ENCODE results near the gene LRCH1. TPM values are rescaled to one million over a fixed set of nuclear protein-coding genes. Genes with fewer than 3 reads are reported as not detected.

The LRCH1 gene
- total RNA-seq, 4 donors from 2014 or later, result 5.2 to 30.7 (median 17.1) TPM

DNA sequence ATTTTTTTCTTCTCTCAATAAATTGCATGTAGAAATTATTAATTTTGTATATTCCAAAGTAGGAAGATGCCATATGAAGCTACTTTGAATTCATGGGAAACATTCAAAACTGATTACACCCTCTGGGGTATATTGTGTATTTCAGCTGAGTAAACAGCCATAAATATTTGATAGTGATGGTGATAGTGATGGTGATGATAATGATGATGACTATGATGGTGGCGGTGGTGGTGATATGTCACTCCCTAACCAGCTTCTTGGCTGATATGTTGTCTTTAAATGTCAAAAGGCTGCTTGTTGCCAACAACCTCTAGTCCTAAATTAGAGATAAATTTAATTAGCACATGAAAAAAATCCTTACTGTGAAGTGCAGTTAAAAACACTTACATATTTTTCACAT, 102.0 kb downstream of the LRCH1 start:
- intact Hi-C loops (cut with DNase I; ENCODE audit: low total_unique reads) (no loop called here), in situ Hi-C loops (cut with MboI; ENCODE audit: low pct_ligation_motif_present in 1 of 4, low pct_unique_long_range_greater_than_20kb in 1 of 4, low sequenced_read_pairs in 3 of 4) (no loop called here)
- no peak for DNase-seq
- TF ChIP-seq POLR2A (IDR thresholded peaks at IDR 0.05) (no peak), CTCF (IDR thresholded peaks at IDR 0.05) (no peak), POLR2AphosphoS5 (IDR thresholded peaks at IDR 0.05) (no peak), EP300 (IDR thresholded peaks at IDR 0.05; ENCODE audit: low read depth) (no peak)
- Histone ChIP-seq H3K27ac (peak overlapping the region; percentile 74 to 82 (median 80)), H3K9me3 (no peaks in the 10 kb centered on the region), H3K4me3 (no peak overlapping the region), H3K36me3 (no peaks in the 10 kb centered on the region), H3K4me1 (peaks cover 15 to 46% (median 22%) of the 10 kb centered on the region in 4 donors), H3K27me3 (no peaks in the 10 kb centered on the region)
- 35 to 53% methylated on average over 1 of the region's 1 CpG for WGBS, 2 donors (ENCODE audit: low coverage in 1 of 2)

DNA sequence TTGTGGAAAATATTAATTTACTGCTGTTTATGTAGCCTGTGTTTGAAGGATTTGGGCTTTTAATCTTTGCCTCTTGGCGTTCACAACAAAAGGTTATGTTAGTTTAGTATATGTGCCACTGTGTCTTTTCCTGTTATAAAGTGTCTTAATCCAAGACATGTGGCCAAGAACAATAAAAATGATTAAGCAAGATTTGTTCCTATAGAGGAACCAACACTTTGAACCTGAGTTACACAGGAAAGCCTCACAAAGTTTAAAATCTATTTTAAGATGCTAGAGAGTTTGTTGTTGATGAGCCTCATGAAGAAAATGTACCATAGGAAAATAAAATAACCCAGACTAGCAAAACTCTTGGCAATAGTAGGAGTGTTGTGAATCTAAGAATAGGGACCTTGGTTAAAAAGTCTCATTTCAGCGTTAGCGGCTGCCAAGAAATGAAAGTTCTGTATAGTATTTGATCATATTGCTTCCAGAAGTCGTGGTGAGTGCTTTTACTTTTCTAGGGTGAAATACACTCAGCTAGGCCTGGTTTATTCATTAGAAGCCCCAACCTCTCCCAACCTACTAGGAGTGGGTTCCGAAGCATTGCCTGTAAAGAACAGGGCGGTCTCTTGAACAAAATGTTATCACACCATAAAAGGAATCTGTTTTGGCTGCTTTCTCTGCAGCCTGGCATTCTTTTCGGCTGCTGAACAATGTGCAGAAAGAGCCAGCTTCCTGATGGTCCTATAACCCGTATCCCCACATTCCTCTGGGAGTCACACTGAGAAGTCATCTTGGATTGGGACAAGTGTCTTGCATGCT, 102.6 kb downstream of the LRCH1 start:
- H3K36me3 ChIP-seq, result no peaks in the 10 kb centered on the region
- in situ Hi-C loops (cut with MboI; ENCODE audit: low pct_ligation_motif_present in 1 of 4, low pct_unique_long_range_greater_than_20kb in 1 of 4, low sequenced_read_pairs in 3 of 4) (no loop called here), intact Hi-C loops (cut with DNase I; ENCODE audit: low total_unique reads) (no loop called here)
- no peaks in the 10 kb centered on the region for H3K27me3 ChIP-seq
- peaks cover 18 to 52% (median 27%) of the 10 kb centered on the region in 4 donors for H3K4me1 ChIP-seq
- no peaks in the 10 kb centered on the region for H3K9me3 ChIP-seq
- DNase-seq, result no peak
- H3K4me3 ChIP-seq, result no peak overlapping the region
- TF ChIP-seq POLR2A (IDR thresholded peaks at IDR 0.05), result no peak
- TF ChIP-seq POLR2AphosphoS5 (IDR thresholded peaks at IDR 0.05), result peak; percentile 19 to 63 (median 63)
- no peak for TF ChIP-seq CTCF (IDR thresholded peaks at IDR 0.05)
- peak; percentile 31 for TF ChIP-seq EP300 (IDR thresholded peaks at IDR 0.05; ENCODE audit: low read depth)
- peak overlapping the region; percentile 74 to 82 (median 80) for H3K27ac ChIP-seq
- WGBS, 2 donors (ENCODE audit: low coverage in 1 of 2), result 20 to 21% methylated on average over 8 of the region's 8 CpGs

DNA sequence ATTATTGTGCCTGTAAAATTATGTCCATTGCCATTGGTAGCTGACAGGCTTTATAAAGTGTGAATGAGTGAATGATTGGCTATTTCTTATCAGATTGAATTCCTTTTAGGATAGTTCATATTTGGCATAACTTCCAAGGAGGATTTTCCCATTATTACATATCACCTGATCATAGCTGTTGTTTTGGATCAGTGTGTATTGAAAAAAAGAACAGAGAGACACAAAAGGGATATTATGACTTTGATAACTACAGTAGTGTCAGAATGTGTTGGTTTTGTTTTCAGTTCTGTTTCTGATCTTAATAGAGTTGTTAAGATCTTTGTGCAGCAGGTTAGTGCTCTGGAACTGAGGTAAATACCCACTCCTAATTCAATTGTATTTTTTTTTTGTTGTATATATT, 103.8 kb downstream of the LRCH1 start:
- intact Hi-C loops (cut with DNase I; ENCODE audit: low total_unique reads), result no loop called here
- no peaks in the 10 kb centered on the region for H3K36me3 ChIP-seq
- no peaks in the 10 kb centered on the region for H3K27me3 ChIP-seq
- no peak overlapping the region for H3K4me3 ChIP-seq
- H3K4me1 ChIP-seq, result peaks cover 22 to 63% (median 32%) of the 10 kb centered on the region in 4 donors
- TF ChIP-seq EP300 (IDR thresholded peaks at IDR 0.05; ENCODE audit: low read depth), result no peak
- TF ChIP-seq POLR2AphosphoS5 (IDR thresholded peaks at IDR 0.05), result no peak
- TF ChIP-seq CTCF (IDR thresholded peaks at IDR 0.05), result no peak
- no peak for TF ChIP-seq POLR2A (IDR thresholded peaks at IDR 0.05)
- no peak for DNase-seq
- H3K27ac ChIP-seq, result peak overlapping the region; percentile 74 to 82 (median 80)
- H3K9me3 ChIP-seq, result no peaks in the 10 kb centered on the region
- in situ Hi-C loops (cut with MboI; ENCODE audit: low pct_ligation_motif_present in 1 of 4, low pct_unique_long_range_greater_than_20kb in 1 of 4, low sequenced_read_pairs in 3 of 4), result no loop called here

- 62 to 69% methylated on average over 3 to 6 of the region's 6 CpGs for WGBS, 2 donors (ENCODE audit: low coverage in 1 of 2)
- in situ Hi-C loops (cut with MboI; ENCODE audit: low pct_ligation_motif_present in 1 of 4, low pct_unique_long_range_greater_than_20kb in 1 of 4, low sequenced_read_pairs in 3 of 4) (no loop called here), intact Hi-C loops (cut with DNase I; ENCODE audit: low total_unique reads) (no loop called here)
- TF ChIP-seq CTCF (IDR thresholded peaks at IDR 0.05) (no peak), EP300 (IDR thresholded peaks at IDR 0.05; ENCODE audit: low read depth) (no peak), POLR2A (IDR thresholded peaks at IDR 0.05) (no peak), POLR2AphosphoS5 (IDR thresholded peaks at IDR 0.05) (no peak)
- peak overlapping the region; percentile 24 to 73 (median 58) for H3K27ac ChIP-seq
- no peak overlapping the region for H3K4me3 ChIP-seq
- peaks cover 43 to 88% (median 56%) of the 10 kb centered on the region in 4 donors for H3K4me1 ChIP-seq
- no peaks in the 10 kb centered on the region for H3K36me3 ChIP-seq
- no peaks in the 10 kb centered on the region for H3K27me3 ChIP-seq
- H3K9me3 ChIP-seq, result no peaks in the 10 kb centered on the region
- no peak for DNase-seq
Measured at GRCh38 chr13:46659413-46660065, 106.6 kb downstream of the LRCH1 start.

Data from transverse colon (tissue), 4 donors.